Parathyroid adenoma (tissue), 2 donors: ENCODE measurements around the gene TUBB4B.

Experiments
- H2AFZ ChIP-seq: fragments of 300-600 bp; sonication (generic); one replicate; pipeline ENCODE4 v1.7.0; 2017; ENCODE audit warnings: antibody characterized with exemption, mild to moderate bottlenecking
- H3K27ac ChIP-seq: fragments of 300-600 bp; sonication (generic); one replicate; pipeline ENCODE4 v1.7.0; 2017
- H3K27me3 ChIP-seq: fragments of 300-600 bp; sonication (generic); one replicate; pipeline ENCODE4 v1.7.0; 2017; ENCODE audit warnings: low read length; ENCODE audit not compliant: control insufficient read depth, insufficient read depth
- H3K36me3 ChIP-seq: fragments of 300-600 bp; sonication (generic); one replicate; pipeline ENCODE4 v1.7.0; 2017; ENCODE audit warnings: low read length; ENCODE audit not compliant: control insufficient read depth, insufficient read depth
- H3K4me1 ChIP-seq: fragments of 300-600 bp; sonication (generic); one replicate; pipeline ENCODE4 v1.7.0; 2017; ENCODE audit warnings: control low read depth
- H3K4me2 ChIP-seq: fragments of 300-600 bp; sonication (generic); one replicate; pipeline ENCODE4 v1.7.0; 2017; ENCODE audit warnings: low read length
- H3K4me3 ChIP-seq: fragments of 300-600 bp; sonication (generic); one replicate; pipeline ENCODE4 v1.7.0; 2017; ENCODE audit warnings: low read depth, low read length
- H3K79me2 ChIP-seq: fragments of 300-600 bp; sonication (generic); one replicate; pipeline ENCODE4 v1.7.0; 2017; ENCODE audit warnings: control low read depth
- H3K9ac ChIP-seq: fragments of 300-600 bp; sonication (generic); one replicate; pipeline ENCODE4 v1.7.0; 2017; ENCODE audit warnings: mild to moderate bottlenecking
- H3K9me3 ChIP-seq: fragments of 300-600 bp; sonication (generic); one replicate; pipeline ENCODE4 v1.7.0; 2017; ENCODE audit warnings: low read length; ENCODE audit not compliant: control insufficient read depth
- CTCF ChIP-seq: fragments of 300-600 bp; sonication (generic); IDR thresholded peaks from one replicate; pipeline ENCODE4 v1.7.0; 2017; ENCODE audit warnings: antibody characterized with exemption, mild to moderate bottlenecking
- donor health status: primary hyperparathyroidism.

The TUBB4B gene

GRCh38 chr9:137218754-137219271 lies 22.3 kb upstream of the TUBB4B start:
- Histone ChIP-seq H2AFZ (no peak overlapping the region), H3K27me3 (no peaks in the 10 kb centered on the region), H3K9me3 (no peaks in the 10 kb centered on the region), H3K4me2 (no peak overlapping the region), H3K4me3 (no peak overlapping the region), H3K4me1 (no peaks in the 10 kb centered on the region), H3K79me2 (no peaks in the 10 kb centered on the region), H3K36me3 (no peaks in the 10 kb centered on the region), H3K27ac (no peak overlapping the region), H3K9ac (no peak overlapping the region)
- no peak for TF ChIP-seq CTCF

- Histone ChIP-seq H3K4me1 (no peaks in the 10 kb centered on the region), H3K27ac (no peak overlapping the region), H3K4me2 (no peak overlapping the region), H3K9ac (no peak overlapping the region), H3K79me2 (no peaks in the 10 kb centered on the region), H2AFZ (no peak overlapping the region), H3K4me3 (no peak overlapping the region), H3K27me3 (no peaks in the 10 kb centered on the region), H3K36me3 (no peaks in the 10 kb centered on the region), H3K9me3 (no peaks in the 10 kb centered on the region)
- no peak for TF ChIP-seq CTCF
Measured at GRCh38 chr9:137219757-137220316, 21.2 kb upstream of the TUBB4B start.

- no peak overlapping the region for H3K27ac ChIP-seq
- no peak overlapping the region for H3K9ac ChIP-seq
- no peak overlapping the region for H2AFZ ChIP-seq
- H3K9me3 ChIP-seq: no peaks in the 10 kb centered on the region
- H3K27me3 ChIP-seq: no peaks in the 10 kb centered on the region
- no peak overlapping the region for H3K4me3 ChIP-seq
- H3K4me2 ChIP-seq: no peak overlapping the region
- no peaks in the 10 kb centered on the region for H3K79me2 ChIP-seq
- no peaks in the 10 kb centered on the region for H3K4me1 ChIP-seq
- no peaks in the 10 kb centered on the region for H3K36me3 ChIP-seq
- TF ChIP-seq CTCF: no peak
Measured at GRCh38 chr9:137220317-137221094, 20.6 kb upstream of the TUBB4B start.

- Histone ChIP-seq H3K27ac (no peak overlapping the region), H3K4me3 (no peak overlapping the region)
Measured at GRCh38 chr9:137221095-137221505, 20.0 kb upstream of the TUBB4B start.

More at GRCh38 chr9:137221095-137221505, 20.0 kb upstream of the TUBB4B start:
- no peak for TF ChIP-seq CTCF
- Histone ChIP-seq H2AFZ (no peak overlapping the region), H3K4me2 (no peak overlapping the region), H3K9ac (no peak overlapping the region), H3K79me2 (no peaks in the 10 kb centered on the region), H3K36me3 (no peaks in the 10 kb centered on the region), H3K27me3 (no peaks in the 10 kb centered on the region), H3K9me3 (no peaks in the 10 kb centered on the region), H3K4me1 (no peaks in the 10 kb centered on the region)
